K562 (cell line): ENCODE data around the gene FAM78A.
"Not testable (repeated sequence)": the region's sequence is repeated elsewhere in the genome, so short reads cannot be mapped to it uniquely, and the experiment has no call there.

Experiments used
- CTBP1 ChIP-seq: fragments of 450-650 bp; IDR thresholded peaks from 2 replicates; pipeline ENCODE4 v1.6.1; 2016; ENCODE audit warnings: borderline replicate concordance
- CTCF ChIP-seq, 3 experiments: IDR thresholded peaks in 2 of 3; conservative IDR thresholded peaks in 1 of 3; 2 replicates each; pipeline ENCODE4 v1.5.1; 2011 to 2012; ENCODE audit warnings: low read length in 3 of 3, mild to moderate bottlenecking in 3 of 3, control low read depth in 2 of 3, improper control_type of control experiment in 1 of 3, inconsistent platforms in 1 of 3, low read depth in 1 of 3, mixed read lengths in 1 of 3, moderate library complexity in 1 of 3; ENCODE audit not compliant: insufficient read depth in 2 of 3
- EP300 ChIP-seq: IDR thresholded peaks from 2 replicates; pipeline ENCODE4 v1.6.1; 2012; ENCODE audit warnings: low read length, improper control_type of control experiment
- MLX ChIP-seq, 2 experiments: fragments of 450-650 bp in 1 of 2; sonication (generic) in 1 of 2; formaldehyde crosslinking; conservative IDR thresholded peaks; 2 replicates each; pipeline versions ENCODE4 v1.4.0 to v1.8.1; 2020 to 2022; ENCODE audit warnings: mild to moderate bottlenecking in 1 of 2, missing genetic modification reagents in 1 of 2
- NCOR1 ChIP-seq: fragments of 450-650 bp; IDR thresholded peaks from 2 replicates; pipeline ENCODE4 v1.6.1; 2016; ENCODE audit warnings: mild to moderate bottlenecking, moderate library complexity
- POLR2AphosphoS5 ChIP-seq: IDR thresholded peaks from 2 replicates; pipeline ENCODE4 v1.6.1; 2011; ENCODE audit warnings: mild to moderate bottlenecking, low read depth, low read length, moderate library complexity; ENCODE audit not compliant: control insufficient read depth, insufficient read depth
- ZNF274 ChIP-seq: IDR thresholded peaks from 2 replicates; pipeline ENCODE4 v1.6.1; 2011; ENCODE audit warnings: low read depth, mild to moderate bottlenecking, low read length, moderate library complexity, borderline replicate concordance

- TF ChIP-seq ZNF274; POLR2AphosphoS5; CTBP1; MLX (CRISPR knock-in tag; conservative IDR thresholded peaks at IDR 0.05); NCOR1; EP300; CTCF (IDR thresholded peaks at IDR 0.05 in 2 of 3, conservative IDR thresholded peaks at IDR 0.05 in 1 of 3; ENCODE audit: insufficient read depth in 2 of 3, low read depth in 1 of 3, low read length in 3 of 3): not testable (repeated sequence)
Measured at GRCh38 chr9:131244331-131244730, 32.0 kb downstream of the FAM78A start.
